CD4-positive, alpha-beta memory T cell (primary cell): ENCODE data around the gene USP53. TPM values are rescaled to one million over a fixed set of nuclear protein-coding genes. Genes with fewer than 3 reads are reported as not detected.

Source experiments
- CTCF ChIA-PET: fragments of 350-600 bp; sonication (Branson Sonifier 250); formaldehyde crosslinking; loops from one replicate; lab custom pipeline; 2021; ENCODE audit warnings: inconsistent platforms; ENCODE audit not compliant: partially characterized antibody; lab: Charles Lee
- POLR2A ChIA-PET: fragments of 350-600 bp; sonication (Branson Sonifier 250); formaldehyde crosslinking; loops from one replicate; lab custom pipeline; 2021; ENCODE audit not compliant: partially characterized antibody; lab: Charles Lee
- DNase-seq, 5 donors: peaks; one replicate each; pipeline versions ENCODE4 v3.0.0 to v3.0.0-alpha.2; 2020 to 2022; ENCODE audit warnings: mixed read lengths in 1 of 5
- H3K27ac ChIP-seq: one replicate; pipeline ENCODE4 v1.7.0; 2013; ENCODE audit warnings: low read depth, low read length
- H3K27me3 ChIP-seq: 2 replicates; pipeline ENCODE4 v1.7.0; 2013; ENCODE audit warnings: mild to moderate bottlenecking, low read length, moderate library complexity; ENCODE audit not compliant: insufficient read depth
- H3K36me3 ChIP-seq: 2 replicates; pipeline ENCODE4 v1.7.0; 2013; ENCODE audit warnings: mild to moderate bottlenecking, low read length, moderate library complexity; ENCODE audit not compliant: insufficient read depth
- H3K4me1 ChIP-seq: 2 replicates; pipeline ENCODE4 v1.7.0; 2013; ENCODE audit warnings: mild to moderate bottlenecking, low read length, moderate library complexity; ENCODE audit not compliant: insufficient read depth
- H3K4me3 ChIP-seq, 2 donors: one replicate each; pipeline ENCODE4 v1.7.0; 2013; ENCODE audit warnings: low read length in 2 of 2, mild to moderate bottlenecking in 1 of 2
- H3K9me3 ChIP-seq, 2 donors: one replicate each; pipeline ENCODE4 v1.7.0; 2013; ENCODE audit warnings: low read length in 2 of 2, control low read depth in 1 of 2; ENCODE audit not compliant: control insufficient read depth in 1 of 2
- H3K27ac Mint-ChIP-seq, 7 donors: one replicate each; pipeline ENCODE4 v1.8.0; 2020 to 2021; ENCODE audit warnings: mixed read lengths in 7 of 7, mild to moderate bottlenecking in 6 of 7, inconsistent platforms in 3 of 7, moderate library complexity in 3 of 7
- H3K27me3 Mint-ChIP-seq, 2 donors: one replicate each; pipeline ENCODE4 v1.8.0; 2020 to 2021; ENCODE audit warnings: mixed read lengths in 2 of 2
- H3K36me3 Mint-ChIP-seq, 2 donors: one replicate each; pipeline ENCODE4 v1.8.0; 2020 to 2021; ENCODE audit warnings: mixed read lengths in 2 of 2, inconsistent platforms in 1 of 2, mild to moderate bottlenecking in 1 of 2
- H3K4me1 Mint-ChIP-seq, 4 donors: one replicate each; pipeline ENCODE4 v1.8.0; 2020 to 2021; ENCODE audit warnings: mixed read lengths in 4 of 4, mild to moderate bottlenecking in 1 of 4
- H3K4me3 Mint-ChIP-seq, 8 donors: one replicate each; pipeline ENCODE4 v1.8.0; 2020 to 2021; ENCODE audit warnings: mixed read lengths in 8 of 8, mild to moderate bottlenecking in 7 of 8, moderate library complexity in 6 of 8, inconsistent platforms in 3 of 8
- H3K9me3 Mint-ChIP-seq, 8 donors: one replicate each; pipeline ENCODE4 v1.8.0; 2020 to 2021; ENCODE audit warnings: mixed read lengths in 8 of 8, mild to moderate bottlenecking in 5 of 8, inconsistent platforms in 3 of 8, moderate library complexity in 1 of 8
- intact Hi-C: fragments of 100-400 bp; cut with micrococcal nuclease; formaldehyde crosslinking; loops from one replicate; pipeline ENCODE4 v1.15.1; 2023
- polyA plus RNA-seq, 2 donors: library from polyadenylated mRNA; unstranded; fragments of 300-500 nt; fragmentation: Illumina TruSeq; gene quantifications; one replicate each; pipeline ENCODE4 v1.2.3, GENCODE V29; 2021
- total RNA-seq, 2 experiments: library from RNA; stranded (reverse); gene quantifications; one replicate each; pipeline ENCODE4 v1.2.3, GENCODE V29; 2021

The USP53 gene
- total and polyA plus RNA-seq, 4 experiments from 2014 or later: 5.3 to 28.9 (median 21.4) TPM

DNA sequence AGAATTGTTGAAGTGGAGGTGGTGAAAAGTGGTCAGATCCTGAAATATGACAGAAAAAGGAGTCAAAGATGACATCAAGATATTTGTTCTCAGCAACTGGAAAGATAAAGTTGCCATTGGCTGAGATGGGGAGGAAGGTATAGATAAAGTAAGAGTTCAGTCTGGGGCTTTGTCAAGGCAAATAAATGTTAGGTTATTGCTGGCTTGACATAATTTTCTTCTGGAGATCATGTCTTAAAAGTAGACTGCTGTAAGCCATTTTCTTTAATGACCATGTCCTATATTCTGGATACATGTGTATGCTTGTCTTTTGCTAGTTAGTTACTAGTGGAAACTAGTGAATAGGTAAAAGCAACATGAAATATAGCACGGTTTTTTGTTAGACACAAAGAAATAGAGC lies 5.6 kb downstream of the USP53 start:
- POLR2A ChIA-PET: no interaction called here
- Histone ChIP-seq H3K36me3 (peaks cover 13% of the 10 kb centered on the region), H3K9me3 (no peaks in the 10 kb centered on the region), H3K4me1 (peaks cover 15% of the 10 kb centered on the region), H3K27me3 (no peaks in the 10 kb centered on the region), H3K27ac (no peak overlapping the region), H3K4me3 (no peak overlapping the region)
- CTCF ChIA-PET: no interaction called here
- H3K4me1 Mint-ChIP-seq: peaks cover 16 to 34% (median 26%) of the 10 kb centered on the region in 4 donors
- peaks cover 36 to 38% of the 10 kb centered on the region in 2 donors for H3K36me3 Mint-ChIP-seq
- no peak for DNase-seq
- intact Hi-C loops: loop anchor here (10.0 kb wide), 1 partner anchor 237 kb away; no protein-coding TSS in a partner anchor
- H3K27me3 Mint-ChIP-seq: no peaks in the 10 kb centered on the region
- H3K9me3 Mint-ChIP-seq: peaks cover 0 to 1% (median 0%) of the 10 kb centered on the region in 8 donors
- no peak overlapping the region for H3K4me3 Mint-ChIP-seq
- no peak overlapping the region for H3K27ac Mint-ChIP-seq

DNA sequence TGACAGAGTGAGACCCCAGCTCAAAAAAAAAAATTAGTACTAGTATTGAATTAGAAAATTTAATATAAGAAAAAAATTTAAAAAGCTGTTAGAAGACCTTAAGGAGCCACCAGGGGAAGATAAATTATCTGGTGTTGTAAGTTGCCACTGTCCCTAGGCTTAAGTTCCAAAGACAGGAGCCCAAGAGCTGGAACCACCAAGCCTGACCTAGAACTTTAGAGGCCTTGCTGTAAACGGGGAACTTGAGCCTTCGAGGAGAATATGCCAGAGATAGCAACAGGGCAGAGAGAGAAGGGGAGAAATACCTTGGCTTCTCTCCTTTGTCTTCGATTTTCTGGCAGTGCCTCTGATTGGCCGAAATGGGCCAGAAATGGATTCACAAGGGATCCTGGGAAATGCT lies 8.9 kb downstream of the USP53 start:
- no peak for DNase-seq
- POLR2A ChIA-PET: no interaction called here
- Histone ChIP-seq H3K27me3 (no peaks in the 10 kb centered on the region), H3K27ac (no peak overlapping the region), H3K4me3 (no peak overlapping the region), H3K36me3 (peaks cover 13% of the 10 kb centered on the region), H3K9me3 (no peaks in the 10 kb centered on the region), H3K4me1 (no peaks in the 10 kb centered on the region)
- no peak overlapping the region for H3K4me3 Mint-ChIP-seq
- CTCF ChIA-PET: no interaction called here
- H3K4me1 Mint-ChIP-seq: peaks cover 19 to 25% (median 21%) of the 10 kb centered on the region in 4 donors
- intact Hi-C loops: no loop called here
- peaks cover 0 to 3% (median 0%) of the 10 kb centered on the region in 8 donors for H3K9me3 Mint-ChIP-seq
- no peaks in the 10 kb centered on the region for H3K27me3 Mint-ChIP-seq
- H3K27ac Mint-ChIP-seq: peak overlapping the region in 1 of 7 donors; percentile 42
- H3K36me3 Mint-ChIP-seq: peaks cover 47 to 53% of the 10 kb centered on the region in 2 donors

DNA sequence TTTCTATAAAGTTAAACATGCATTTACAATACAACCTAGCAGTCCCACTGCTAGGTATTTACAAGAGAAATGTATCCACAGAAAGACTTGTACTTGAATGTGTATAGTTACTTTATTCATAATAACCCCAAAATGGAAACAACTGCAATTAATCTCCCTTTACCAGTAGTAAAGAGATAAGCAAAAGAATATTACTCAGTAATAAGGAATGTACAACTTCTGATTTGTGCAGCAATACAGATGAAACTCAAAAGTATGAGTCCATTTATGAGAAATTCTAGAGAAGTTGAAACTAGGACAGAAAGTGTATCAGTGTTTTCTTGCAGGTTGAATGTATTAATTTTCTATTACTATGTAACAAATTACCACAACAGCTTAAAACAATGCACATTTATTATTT lies 15.2 kb downstream of the USP53 start:
- H3K4me1 ChIP-seq: peaks cover 2% of the 10 kb centered on the region
- intact Hi-C loops: no loop called here
- Mint-ChIP-seq H3K4me3 (no peak overlapping the region), H3K27ac (no peak overlapping the region), H3K4me1 (peaks cover 18 to 42% (median 33%) of the 10 kb centered on the region in 4 donors), H3K9me3 (peaks cover 0 to 3% (median 0%) of the 10 kb centered on the region in 8 donors), H3K36me3 (peaks cover 33 to 35% of the 10 kb centered on the region in 2 donors), H3K27me3 (no peaks in the 10 kb centered on the region)
- DNase-seq: no peak
- no peak overlapping the region for H3K27ac ChIP-seq
- no peaks in the 10 kb centered on the region for H3K36me3 ChIP-seq
- ChIA-PET POLR2A (interaction anchor here (4.1 kb wide), 1 partner anchor 15 kb away, joined by 15 read pairs; the partner anchor contains the start of gene USP53), CTCF (no interaction called here)
- H3K4me3 ChIP-seq: no peak overlapping the region
- H3K27me3 ChIP-seq: no peaks in the 10 kb centered on the region
- no peaks in the 10 kb centered on the region for H3K9me3 ChIP-seq

DNA sequence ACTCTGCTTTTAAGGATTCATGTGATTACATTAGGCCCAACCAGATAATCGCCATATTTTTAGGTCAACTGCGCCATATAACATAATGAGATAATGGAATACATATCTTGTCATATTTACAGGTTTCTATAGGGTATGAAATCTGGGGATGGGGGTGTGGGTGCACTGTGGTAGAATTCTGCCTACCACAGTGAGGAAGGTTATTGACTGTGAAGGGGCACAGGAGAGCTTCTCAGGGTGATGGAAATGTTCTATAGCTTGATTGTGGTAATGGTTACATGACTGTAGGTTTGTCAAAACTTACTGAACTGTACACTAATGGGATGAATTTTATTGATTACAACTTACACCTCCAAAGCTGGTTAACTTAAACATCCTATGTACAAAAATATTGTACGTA lies 15.9 kb downstream of the USP53 start:
- no peak for DNase-seq
- Histone ChIP-seq H3K27me3 (no peaks in the 10 kb centered on the region), H3K4me1 (peaks cover 9% of the 10 kb centered on the region), H3K9me3 (no peaks in the 10 kb centered on the region), H3K4me3 (no peak overlapping the region), H3K36me3 (no peaks in the 10 kb centered on the region), H3K27ac (no peak overlapping the region)
- no peaks in the 10 kb centered on the region for H3K27me3 Mint-ChIP-seq
- H3K27ac Mint-ChIP-seq: peak overlapping the region in 1 of 7 donors; percentile 13
- H3K9me3 Mint-ChIP-seq: peaks cover 0 to 3% (median 0%) of the 10 kb centered on the region in 8 donors
- ChIA-PET CTCF (no interaction called here), POLR2A (interaction anchor here (4.1 kb wide), 1 partner anchor 16 kb away, joined by 15 read pairs; the partner anchor contains the start of gene USP53)
- intact Hi-C loops: no loop called here
- H3K4me3 Mint-ChIP-seq: no peak overlapping the region
- H3K36me3 Mint-ChIP-seq: peaks cover 29 to 31% of the 10 kb centered on the region in 2 donors
- H3K4me1 Mint-ChIP-seq: peaks cover 23 to 45% (median 35%) of the 10 kb centered on the region in 4 donors

- H3K4me3 ChIP-seq: no peak overlapping the region
- peaks cover 17% of the 10 kb centered on the region for H3K4me1 ChIP-seq
- ChIA-PET POLR2A (interaction anchor here (4.1 kb wide), 1 partner anchor 17 kb away, joined by 15 read pairs; the partner anchor contains the start of gene USP53), CTCF (no interaction called here)
- H3K36me3 ChIP-seq: no peaks in the 10 kb centered on the region
- peaks cover 0 to 3% (median 0%) of the 10 kb centered on the region in 8 donors for H3K9me3 Mint-ChIP-seq
- intact Hi-C loops: no loop called here
- H3K9me3 ChIP-seq: no peaks in the 10 kb centered on the region
- no peaks in the 10 kb centered on the region for H3K27me3 ChIP-seq
- H3K36me3 Mint-ChIP-seq: peaks cover 22 to 23% of the 10 kb centered on the region in 2 donors
- DNase-seq: no peak
- peaks cover 36 to 49% (median 43%) of the 10 kb centered on the region in 4 donors for H3K4me1 Mint-ChIP-seq
- H3K4me3 Mint-ChIP-seq: peak overlapping the region in 1 of 8 donors; percentile 3
- peak overlapping the region in 2 of 7 donors; percentile 7 to 37 for H3K27ac Mint-ChIP-seq
- H3K27ac ChIP-seq: no peak overlapping the region
- no peaks in the 10 kb centered on the region for H3K27me3 Mint-ChIP-seq
Measured at GRCh38 chr4:119229908-119230687, 17.6 kb downstream of the USP53 start.

- Histone ChIP-seq H3K4me1 (peaks cover 17% of the 10 kb centered on the region), H3K27ac (no peak overlapping the region), H3K9me3 (no peaks in the 10 kb centered on the region), H3K4me3 (no peak overlapping the region), H3K36me3 (no peaks in the 10 kb centered on the region), H3K27me3 (no peaks in the 10 kb centered on the region)
- ChIA-PET CTCF (no interaction called here), POLR2A (no interaction called here)
- Mint-ChIP-seq H3K36me3 (peaks cover 29 to 33% of the 10 kb centered on the region in 2 donors), H3K4me1 (peaks cover 44 to 59% (median 51%) of the 10 kb centered on the region in 4 donors), H3K9me3 (peaks cover 0 to 3% (median 0%) of the 10 kb centered on the region in 8 donors), H3K4me3 (no peak overlapping the region), H3K27me3 (no peaks in the 10 kb centered on the region), H3K27ac (peak overlapping the region in 3 of 7 donors; percentile 24 to 57 (median 39))
- no peak for DNase-seq
- intact Hi-C loops: no loop called here
Measured at GRCh38 chr4:119231491-119231890, 19.0 kb downstream of the USP53 start.

- intact Hi-C loops: no loop called here
- no peak overlapping the region for H3K4me3 Mint-ChIP-seq
- peaks cover 46 to 66% (median 57%) of the 10 kb centered on the region in 4 donors for H3K4me1 Mint-ChIP-seq
- Histone ChIP-seq H3K4me3 (no peak overlapping the region), H3K27ac (no peak overlapping the region), H3K27me3 (no peaks in the 10 kb centered on the region), H3K36me3 (no peaks in the 10 kb centered on the region), H3K9me3 (no peaks in the 10 kb centered on the region), H3K4me1 (peaks cover 20% of the 10 kb centered on the region)
- H3K27ac Mint-ChIP-seq: no peak overlapping the region
- ChIA-PET POLR2A (interaction anchor here (0.5 kb wide), 1 partner anchor 48 kb away, joined by 4 read pairs; no protein-coding TSS in a partner anchor), CTCF (interaction anchor here (1.0 kb wide), 1 partner anchor 19 kb away, joined by 3 read pairs; the partner anchor contains the start of gene USP53)
- DNase-seq: no peak
- H3K9me3 Mint-ChIP-seq: peaks cover 0 to 3% (median 0%) of the 10 kb centered on the region in 8 donors
- H3K27me3 Mint-ChIP-seq: no peaks in the 10 kb centered on the region
- H3K36me3 Mint-ChIP-seq: peaks cover 32 to 38% of the 10 kb centered on the region in 2 donors
Measured at GRCh38 chr4:119232286-119232685, 19.8 kb downstream of the USP53 start.
